GM23338 (cell line): ENCODE results near the gene MMP15. TPM values are rescaled to one million over a fixed set of nuclear protein-coding genes. Genes with fewer than 3 reads are reported as not detected.

Experiments
- ATAC-seq: fragments of 200-7000 bp; cut with Tn5 transposase; 3 replicates; pipeline ENCODE4 v1.9.1; 2020
- DNase-seq: peaks from one replicate; pipeline ENCODE4 v3.0.0-alpha.2; 2015; ENCODE audit warnings: low spot score
- H2AFZ ChIP-seq: fragments of 200-600 bp; sonication (generic); 2 replicates; pipeline ENCODE4 v1.8.0; 2016; ENCODE audit warnings: antibody characterized with exemption, mild to moderate bottlenecking, moderate library complexity
- H3F3A ChIP-seq: fragments of 200-600 bp; sonication (generic); replicated peaks from 2 replicates; pipeline ENCODE4 v1.8.0; 2017; ENCODE audit warnings: antibody characterized with exemption, mixed run types, low read depth
- H3K27ac ChIP-seq: fragments of 200-600 bp; sonication (generic); 2 replicates; pipeline ENCODE4 v1.6.1; 2016; ENCODE audit warnings: low read depth
- H3K27me3 ChIP-seq: fragments of 200-600 bp; sonication (generic); 2 replicates; pipeline ENCODE4 v1.8.0; 2016; ENCODE audit warnings: mild to moderate bottlenecking, mixed run types, moderate library complexity; ENCODE audit not compliant: insufficient read depth
- H3K36me3 ChIP-seq: fragments of 200-600 bp; sonication (generic); 2 replicates; pipeline ENCODE4 v1.8.0; 2016; ENCODE audit warnings: mild to moderate bottlenecking; ENCODE audit not compliant: insufficient read depth
- H3K4me1 ChIP-seq: fragments of 200-600 bp; sonication (generic); 2 replicates; pipeline ENCODE4 v1.8.0; 2016; ENCODE audit warnings: mild to moderate bottlenecking, moderate library complexity; ENCODE audit not compliant: insufficient read depth
- H3K4me2 ChIP-seq: fragments of 200-600 bp; sonication (generic); 2 replicates; pipeline ENCODE4 v1.7.1; 2017; ENCODE audit warnings: mixed run types
- H3K4me3 ChIP-seq: fragments of 200-600 bp; sonication (generic); 2 replicates; pipeline ENCODE4 v1.6.1; 2016; ENCODE audit warnings: mixed run types
- H3K79me2 ChIP-seq: fragments of 200-600 bp; sonication (generic); replicated peaks from 2 replicates; pipeline ENCODE4 v1.8.0; 2017; ENCODE audit warnings: mild to moderate bottlenecking; ENCODE audit not compliant: insufficient read depth
- H3K9me2 ChIP-seq: fragments of 200-600 bp; sonication (generic); 2 replicates; pipeline ENCODE4 v1.8.0; 2017; ENCODE audit not compliant: insufficient read depth
- H4K20me1 ChIP-seq: fragments of 200-600 bp; sonication (generic); replicated peaks from 2 replicates; pipeline ENCODE4 v1.8.0; 2017; ENCODE audit warnings: mild to moderate bottlenecking; ENCODE audit not compliant: insufficient read depth
- H3K27ac Mint-ChIP-seq: 2 replicates; pipeline ENCODE4 v1.8.0; 2020; ENCODE audit warnings: inconsistent platforms, mild to moderate bottlenecking, moderate library complexity, mixed read lengths
- H3K27me3 Mint-ChIP-seq: 3 replicates; pipeline ENCODE4 v1.8.0; 2022; ENCODE audit warnings: low read depth, mild to moderate bottlenecking, moderate library complexity, mixed read lengths, inconsistent platforms; ENCODE audit not compliant: insufficient read depth, poor library complexity
- H3K36me3 Mint-ChIP-seq: 3 replicates; pipeline ENCODE4 v1.8.0; 2021; ENCODE audit warnings: low read depth, mild to moderate bottlenecking, inconsistent platforms, moderate library complexity, mixed read lengths
- H3K4me1 Mint-ChIP-seq: 3 replicates; pipeline ENCODE4 v1.8.0; 2020; ENCODE audit warnings: mild to moderate bottlenecking, inconsistent platforms, mixed read lengths
- H3K4me3 Mint-ChIP-seq: 3 replicates; pipeline ENCODE4 v1.8.0; 2021; ENCODE audit warnings: moderate library complexity, mild to moderate bottlenecking, inconsistent platforms, mixed read lengths
- H3K9me3 Mint-ChIP-seq: 3 replicates; pipeline ENCODE4 v1.8.0; 2020; ENCODE audit warnings: moderate library complexity, mild to moderate bottlenecking, inconsistent platforms, mixed read lengths
- ETS1 ChIP-seq: IDR thresholded peaks from 2 replicates; pipeline ENCODE4 v1.6.1; 2016; ENCODE audit warnings: antibody characterized with exemption
- EZH2 ChIP-seq: fragments of 200-600 bp; sonication (generic); IDR thresholded peaks from one replicate; pipeline ENCODE4 v1.8.0; 2017; ENCODE audit warnings: antibody characterized with exemption, mild to moderate bottlenecking, low read depth; ENCODE audit not compliant: unreplicated experiment
- EZH2phosphoT487 ChIP-seq: fragments of 200-600 bp; sonication (generic); IDR thresholded peaks from one replicate; pipeline ENCODE4 v1.8.1; 2018; ENCODE audit warnings: antibody characterized with exemption; ENCODE audit not compliant: unreplicated experiment
- POLR2AphosphoS5 ChIP-seq: IDR thresholded peaks from 2 replicates; pipeline ENCODE4 v1.6.1; 2016; ENCODE audit warnings: antibody characterized with exemption, low read depth
- ZNF114 ChIP-seq: fragments of 250-450 bp; sonication (Bioruptor Pico); IDR thresholded peaks from 2 replicates; pipeline ENCODE4 v1.5.0; 2020; ENCODE audit warnings: mild to moderate bottlenecking, moderate library complexity
- ZNF462 ChIP-seq: fragments of 250-450 bp; sonication (Bioruptor Pico); IDR thresholded peaks from 2 replicates; pipeline ENCODE4 v1.5.0; 2020; ENCODE audit warnings: mild to moderate bottlenecking, moderate library complexity
- polyA plus RNA-seq: library from polyadenylated mRNA; unstranded; fragments of >200 nt; fragmentation: Nextera tagmentation; extraction: Ambion mirVana; gene quantifications from 2 replicates; pipeline ENCODE4 v1.2.1, GENCODE V29; 2016
- total RNA-seq: library from RNA; depleted of rRNA; stranded (reverse); fragments of >200 nt; shearing (Covaris generic); gene quantifications from 2 replicates; pipeline ENCODE4 v1.2.3, GENCODE V29; 2014

Gene MMP15
- total and polyA plus RNA-seq, 2 experiments from 2014 or later: 10.9 to 79.1 TPM

- TF ChIP-seq ZNF462 (no peak), ZNF114 (CRISPR knock-in tag) (no peak), EZH2phosphoT487 (no peak), ETS1 (no peak), EZH2 (no peak)
These were observed 14.4 kb downstream of the MMP15 start (continued) for GRCh38 chr16:58039829-58040495.

- H3K27me3 Mint-ChIP-seq: peaks cover 8% of the 10 kb centered on the region
- Histone ChIP-seq H2AFZ (no peak overlapping the region), H4K20me1 (no peaks in the 10 kb centered on the region; the same call in 1 of the 2 replicates), H3K27ac (no peak overlapping the region), H3K4me1 (no peaks in the 10 kb centered on the region), H3K36me3 (no peaks in the 10 kb centered on the region; the same call in 1 of the 2 replicates), H3F3A (no peaks in the 10 kb centered on the region), H3K4me3 (no peak overlapping the region), H3K9me2 (no peaks in the 10 kb centered on the region), H3K79me2 (0 out of 2 replicates have a peak, but pooled peaks cover 4% of the 10 kb centered on the region), H3K27me3 (no peaks in the 10 kb centered on the region), H3K4me2 (no peak overlapping the region)
- H3K9me3 Mint-ChIP-seq: peaks cover 4% of the 10 kb centered on the region; the same call in 2 of the 3 replicates
- peaks cover 47% of the 10 kb centered on the region for H3K36me3 Mint-ChIP-seq
- no peak for ATAC-seq
- H3K4me3 Mint-ChIP-seq: no peak overlapping the region
- no peaks in the 10 kb centered on the region for H3K4me1 Mint-ChIP-seq
- H3K27ac Mint-ChIP-seq: no peak overlapping the region
- no peak for DNase-seq
- TF ChIP-seq POLR2AphosphoS5 (no peak), ZNF114 (CRISPR knock-in tag) (no peak), ETS1 (no peak), ZNF462 (no peak)
These were observed 14.9 kb downstream of the MMP15 start for GRCh38 chr16:58040496-58040846.
